Activated CD8-positive, alpha-beta memory T cell treated with anti-CD3 and anti-CD28 coated beads, Interleukin-2, amount 50 U/mL, for 24 hours (primary cell): Measurements from ENCODE around the gene EAPP.
"Not testable (repeated sequence)": the region's sequence is repeated elsewhere in the genome, so short reads cannot be mapped to it uniquely, and the experiment has no call there.

ENCODE experiments used
- DNase-seq: peaks from one replicate; pipeline ENCODE4 v3.0.0-alpha.2; 2020; ENCODE audit errors: extremely low read depth

Gene EAPP, protein sequence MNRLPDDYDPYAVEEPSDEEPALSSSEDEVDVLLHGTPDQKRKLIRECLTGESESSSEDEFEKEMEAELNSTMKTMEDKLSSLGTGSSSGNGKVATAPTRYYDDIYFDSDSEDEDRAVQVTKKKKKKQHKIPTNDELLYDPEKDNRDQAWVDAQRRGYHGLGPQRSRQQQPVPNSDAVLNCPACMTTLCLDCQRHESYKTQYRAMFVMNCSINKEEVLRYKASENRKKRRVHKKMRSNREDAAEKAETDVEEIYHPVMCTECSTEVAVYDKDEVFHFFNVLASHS

DNA sequence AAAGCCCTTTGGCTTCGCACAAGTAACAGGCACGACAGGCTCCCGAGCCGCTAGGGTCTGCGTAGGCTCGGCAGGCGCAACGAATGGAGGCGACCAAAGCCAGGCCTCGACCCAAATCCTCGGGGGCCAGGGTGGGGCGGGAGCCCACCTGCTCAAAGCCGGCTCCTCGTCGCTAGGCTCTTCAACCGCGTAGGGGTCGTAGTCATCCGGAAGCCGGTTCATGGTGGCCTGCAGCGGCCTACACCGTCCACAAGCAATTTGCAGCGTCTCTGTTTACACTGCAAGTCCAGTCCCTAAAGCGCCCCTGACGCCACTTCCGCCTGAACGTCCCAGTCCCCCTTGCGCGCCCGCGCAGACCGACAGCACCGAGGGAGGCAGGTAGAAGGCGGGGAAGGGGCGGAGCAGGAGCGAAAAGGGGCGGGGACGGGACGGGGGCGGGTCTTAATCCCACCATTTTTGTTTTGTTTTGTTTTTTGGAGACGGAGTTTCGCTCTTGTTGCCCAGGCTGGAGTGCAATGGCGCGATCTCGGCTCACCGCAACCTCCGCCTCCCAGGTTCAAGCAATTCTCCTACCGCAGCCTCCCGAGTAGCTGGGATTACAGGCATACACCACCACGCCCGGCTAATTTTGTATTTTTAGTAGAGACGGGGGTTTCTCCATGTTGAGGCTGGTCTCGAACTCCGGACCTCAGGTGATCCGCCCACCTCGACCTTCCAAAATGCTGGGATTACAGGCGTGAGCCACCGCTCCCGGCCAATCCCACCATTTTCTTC lies at the start of gene EAPP:
TSS of gene EAPP (minus strand) at position 295 of the 774 bp plus-strand sequence. CDS start at position 222, 73 bp downstream.
- peak; percentile 90 for DNase-seq

DNA sequence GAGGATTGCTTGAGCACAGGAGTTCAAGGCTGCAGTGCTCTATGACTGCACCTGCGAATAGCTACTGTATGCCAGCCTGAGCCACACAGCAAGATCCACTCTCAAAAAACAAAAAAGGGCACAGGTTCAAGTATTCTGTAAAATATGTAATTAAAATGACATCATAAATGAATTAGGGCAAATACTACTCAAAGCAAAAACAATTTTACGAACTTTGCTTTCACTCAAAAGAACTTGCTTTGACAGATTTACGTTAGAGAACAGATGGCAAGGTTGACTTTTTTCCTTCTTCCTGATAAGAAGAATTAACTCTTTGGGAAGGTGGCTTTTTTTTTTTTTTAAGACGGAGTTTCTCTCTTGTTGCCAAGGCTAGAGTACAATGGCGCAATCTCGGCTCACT lies 44.0 kb upstream of the EAPP start:
- DNase-seq, result no peak

DNA sequence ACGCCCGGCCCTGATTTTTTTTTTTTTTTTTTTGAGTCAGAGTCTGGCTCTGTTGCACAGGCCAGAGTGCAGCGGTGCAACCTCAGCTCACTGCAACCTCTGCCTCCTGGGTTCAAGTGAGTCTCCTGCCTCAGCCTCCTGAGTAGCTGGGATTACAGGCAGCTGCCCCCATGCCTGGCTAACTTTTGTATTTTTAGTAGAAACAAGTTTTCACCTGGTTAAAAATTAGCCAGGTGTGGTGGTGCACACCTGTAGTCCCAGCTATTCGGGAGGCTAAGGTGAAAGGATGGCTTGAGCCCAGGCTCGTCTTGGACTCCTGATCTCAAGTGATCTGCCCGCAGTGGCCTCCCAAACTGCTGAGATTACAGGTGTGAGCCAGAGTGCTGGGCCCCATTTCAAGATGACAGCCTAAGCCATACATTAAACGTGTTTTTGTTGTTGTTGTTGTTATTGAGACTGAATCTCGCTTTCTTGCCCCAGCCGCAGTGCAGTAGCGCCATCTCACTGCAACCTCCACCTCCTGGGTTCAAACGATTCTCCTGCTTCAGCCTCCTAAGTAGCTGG lies 42.7 kb upstream of the EAPP start:
- no peak for DNase-seq

DNA sequence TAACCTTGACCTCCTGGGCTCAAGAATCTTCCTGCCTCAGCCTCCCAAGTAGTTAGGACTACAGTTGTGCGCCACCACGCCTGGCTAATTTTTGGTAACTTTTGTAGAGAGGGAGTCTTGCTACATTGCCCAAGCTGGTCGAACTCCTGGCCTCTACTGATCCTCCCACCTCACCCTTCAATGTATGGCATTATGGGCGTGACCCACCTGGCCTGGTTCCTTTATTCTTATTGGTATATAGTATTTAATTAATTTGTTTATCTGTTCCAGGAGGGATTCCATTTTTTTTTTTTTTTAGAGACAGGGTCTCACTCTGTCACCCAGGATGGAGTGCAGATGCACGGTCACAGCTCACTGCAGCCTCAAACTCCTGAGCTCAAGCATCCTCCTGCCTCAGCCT lies 40.9 kb upstream of the EAPP start:
- DNase-seq, result no peak

DNA sequence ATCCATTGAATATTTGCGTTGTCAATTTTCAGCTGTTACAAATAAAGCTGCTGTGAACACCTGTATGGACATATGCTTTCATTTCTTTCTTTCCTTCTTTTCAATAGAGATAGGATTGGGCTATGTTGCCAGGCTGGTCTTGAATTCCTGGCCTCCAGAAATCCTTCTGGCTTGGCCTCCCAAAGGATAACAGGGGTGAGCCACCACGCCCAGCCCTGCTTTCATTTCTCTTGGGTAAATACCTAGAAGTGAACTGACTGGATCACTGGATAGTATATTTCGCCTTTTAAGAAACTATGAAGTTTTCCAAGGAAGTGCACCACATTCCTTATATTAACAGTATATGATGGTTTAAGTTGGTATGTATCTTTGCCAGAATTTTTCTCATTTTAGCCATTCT lies 32.3 kb upstream of the EAPP start:
- no peak for DNase-seq

DNA sequence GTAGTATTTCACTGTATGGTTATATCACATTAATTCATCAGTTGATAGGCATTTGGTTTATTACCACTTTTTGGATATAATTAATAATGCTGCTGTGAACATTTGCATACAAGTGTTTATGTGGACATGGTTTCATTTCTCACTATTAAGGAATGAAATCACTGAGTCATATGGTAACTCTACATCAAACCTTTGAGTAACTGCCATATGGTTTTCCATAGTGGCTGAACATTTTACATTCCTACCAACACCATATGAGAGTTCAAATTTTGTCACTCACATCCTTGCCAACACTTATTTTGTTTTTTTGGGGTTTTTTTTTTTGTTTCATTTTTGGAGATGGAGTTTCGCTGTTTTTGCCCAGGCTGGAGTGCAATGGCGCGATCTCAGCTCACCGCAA lies 30.2 kb upstream of the EAPP start:
- no peak for DNase-seq

DNA sequence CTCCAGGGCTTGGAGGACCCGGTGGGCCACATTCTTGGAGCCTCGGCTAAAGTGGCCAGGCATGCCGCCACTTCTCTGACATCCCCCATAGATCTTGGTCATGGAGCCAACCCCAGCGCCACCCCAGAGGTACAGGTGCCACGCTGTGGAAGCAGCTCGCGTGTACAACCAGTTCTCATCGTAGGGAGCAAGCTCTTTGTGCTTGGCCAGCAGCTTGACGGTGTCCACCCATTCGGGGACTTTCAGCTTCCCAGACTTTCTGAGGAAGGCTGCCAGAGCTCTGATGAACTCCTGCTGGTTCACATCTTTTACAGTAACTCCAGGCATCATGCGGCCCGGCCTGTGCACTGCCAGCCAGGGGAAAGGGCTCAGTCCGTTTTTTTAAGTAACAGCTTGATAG lies 29.3 kb upstream of the EAPP start:
- DNase-seq, result no peak

DNA sequence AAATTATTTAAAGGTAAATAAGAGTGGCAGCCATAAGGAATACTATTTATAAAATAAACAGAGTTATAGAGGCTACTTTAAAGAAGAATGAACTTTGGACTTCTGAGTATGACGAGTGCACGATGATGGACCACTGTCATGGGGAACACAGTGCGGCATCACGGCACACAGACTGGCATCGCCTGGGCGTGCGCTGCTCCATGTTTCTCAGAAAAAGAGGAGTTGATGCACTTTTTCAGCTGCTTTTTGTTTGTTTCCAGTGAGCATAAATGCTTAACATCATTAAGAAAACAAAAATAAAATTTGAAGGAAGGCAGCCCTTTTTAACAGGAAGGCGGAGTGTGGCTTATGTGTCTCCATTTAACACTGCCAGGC lies 23.3 kb upstream of the EAPP start:
- no peak for DNase-seq

DNA sequence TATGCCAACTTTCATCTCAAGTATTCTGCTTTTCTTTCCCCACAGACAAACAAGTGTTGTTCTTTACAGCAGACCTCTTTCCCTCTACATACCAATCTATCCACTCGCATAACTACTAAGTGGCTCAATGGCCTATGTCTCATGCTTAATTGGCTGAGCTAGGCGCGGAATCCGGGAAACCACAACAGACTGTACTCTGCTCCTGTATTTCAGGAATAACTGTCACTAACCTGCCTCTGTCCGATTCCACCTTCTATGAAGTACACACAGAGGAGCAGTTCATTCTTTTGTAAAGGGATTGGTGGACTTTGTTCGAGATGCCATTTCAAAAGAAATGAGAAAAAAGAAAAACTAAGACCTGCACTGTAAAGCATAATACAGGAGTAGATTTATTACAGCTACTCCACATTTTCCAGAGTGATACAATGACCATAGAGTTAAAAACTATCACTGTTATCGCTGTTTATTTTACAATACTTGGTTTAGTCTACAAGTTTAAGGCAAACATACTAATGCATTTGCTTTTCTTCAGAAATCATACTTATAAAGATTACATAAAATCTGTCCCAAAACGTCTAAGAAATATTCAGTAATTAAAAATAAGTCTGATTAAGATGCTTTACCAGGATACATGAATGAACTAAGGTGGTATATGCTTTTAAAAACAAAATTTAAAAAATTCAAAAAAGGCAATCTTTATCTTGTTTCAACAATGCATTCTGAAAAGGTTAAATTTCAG lies 22.7 kb upstream of the EAPP start:
- not testable (repeated sequence) for DNase-seq

DNA sequence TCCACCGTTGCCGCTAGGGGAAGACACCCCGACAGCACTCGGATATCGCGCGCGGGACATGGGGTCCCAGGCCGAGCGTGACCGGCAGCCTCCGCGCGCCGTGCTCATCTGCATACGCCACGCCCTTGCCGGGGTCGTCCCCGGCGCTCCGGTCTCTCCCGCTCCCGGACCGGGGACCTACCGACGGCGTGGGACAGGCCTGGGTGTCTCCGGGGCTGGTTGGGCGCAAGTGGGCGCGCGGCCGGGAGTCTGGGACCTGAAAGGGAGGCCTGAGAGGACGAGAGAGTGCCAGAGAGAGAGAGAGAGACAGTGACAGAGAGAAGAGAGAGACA lies 17.0 kb upstream of the EAPP start:
- not testable (repeated sequence) for DNase-seq

DNA sequence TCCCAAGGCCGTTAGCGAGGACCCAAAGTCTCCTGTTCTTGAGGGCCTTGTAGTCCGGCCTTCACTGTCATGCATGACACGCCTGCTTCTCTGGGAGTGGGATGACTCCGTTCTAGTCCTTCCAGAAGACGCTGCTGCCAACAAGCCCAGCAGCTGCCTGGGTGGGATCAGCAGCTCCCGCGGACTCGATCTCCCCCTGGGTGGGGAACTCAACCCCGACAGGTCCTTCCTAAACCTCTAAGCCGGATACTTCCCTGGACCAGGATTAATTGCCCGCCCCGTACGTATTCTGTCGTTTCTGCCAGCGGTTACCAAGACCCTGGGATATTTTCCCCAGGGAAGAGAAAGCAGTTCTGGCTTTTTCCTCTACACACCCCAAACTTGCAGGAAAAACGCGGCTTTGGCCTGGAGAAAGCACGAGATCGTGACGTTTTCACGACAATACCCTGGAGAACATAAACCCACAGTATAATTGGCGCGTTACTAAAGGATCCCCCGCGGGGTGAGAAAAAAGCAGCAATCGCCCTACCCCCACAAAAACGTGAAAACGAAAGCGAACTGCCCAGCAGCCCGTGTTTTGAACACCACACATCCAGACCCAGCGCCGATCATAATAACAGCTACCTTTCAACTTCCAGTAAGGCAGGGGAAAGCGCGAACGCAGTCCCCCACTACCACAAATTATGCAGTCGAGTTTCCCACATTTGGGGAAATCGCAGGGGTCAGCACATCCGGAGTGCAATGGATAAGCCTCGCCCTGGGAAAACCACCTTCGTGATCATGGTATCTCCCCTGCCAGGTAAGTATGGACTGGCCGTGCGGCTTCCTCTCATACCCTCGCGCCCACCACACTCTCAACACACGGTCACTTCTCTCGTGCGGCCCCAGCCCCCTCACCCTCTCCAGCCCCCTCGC lies 16.3 kb upstream of the EAPP start:
- DNase-seq, result not testable (repeated sequence)

DNA sequence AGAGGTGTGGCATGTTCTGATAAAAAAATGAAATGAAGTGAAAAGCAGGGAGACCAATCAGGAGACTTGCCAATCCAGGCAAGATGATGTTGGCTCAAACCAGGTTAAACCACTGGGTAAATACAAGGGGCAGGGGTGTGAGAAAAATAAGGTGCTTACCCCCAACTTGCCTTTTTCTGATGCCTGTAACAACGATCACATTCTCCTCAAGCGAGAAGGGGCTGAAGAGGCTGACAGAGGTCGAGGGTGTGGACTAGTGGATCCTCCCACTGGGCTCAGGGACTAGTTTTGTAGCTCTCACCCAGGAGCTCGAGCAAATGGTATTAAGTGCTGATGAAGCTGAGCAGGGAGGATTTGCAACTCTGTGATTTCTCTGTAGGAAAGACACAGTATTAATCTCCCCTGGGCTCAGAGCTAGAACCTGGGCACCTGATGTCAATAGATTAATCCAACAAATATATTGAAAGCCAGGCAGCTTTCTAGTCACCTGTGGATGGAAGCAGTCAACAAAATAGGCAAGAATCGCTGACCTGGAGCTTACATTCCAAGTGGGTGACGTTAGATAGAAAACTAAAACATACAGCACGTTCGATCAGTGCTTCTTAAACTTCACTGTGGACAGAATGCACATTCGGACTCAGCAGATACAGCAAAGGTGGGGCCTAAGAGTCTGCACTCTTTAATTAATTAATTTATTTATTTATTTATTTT lies 15.2 kb upstream of the EAPP start:
- DNase-seq, result no peak

DNA sequence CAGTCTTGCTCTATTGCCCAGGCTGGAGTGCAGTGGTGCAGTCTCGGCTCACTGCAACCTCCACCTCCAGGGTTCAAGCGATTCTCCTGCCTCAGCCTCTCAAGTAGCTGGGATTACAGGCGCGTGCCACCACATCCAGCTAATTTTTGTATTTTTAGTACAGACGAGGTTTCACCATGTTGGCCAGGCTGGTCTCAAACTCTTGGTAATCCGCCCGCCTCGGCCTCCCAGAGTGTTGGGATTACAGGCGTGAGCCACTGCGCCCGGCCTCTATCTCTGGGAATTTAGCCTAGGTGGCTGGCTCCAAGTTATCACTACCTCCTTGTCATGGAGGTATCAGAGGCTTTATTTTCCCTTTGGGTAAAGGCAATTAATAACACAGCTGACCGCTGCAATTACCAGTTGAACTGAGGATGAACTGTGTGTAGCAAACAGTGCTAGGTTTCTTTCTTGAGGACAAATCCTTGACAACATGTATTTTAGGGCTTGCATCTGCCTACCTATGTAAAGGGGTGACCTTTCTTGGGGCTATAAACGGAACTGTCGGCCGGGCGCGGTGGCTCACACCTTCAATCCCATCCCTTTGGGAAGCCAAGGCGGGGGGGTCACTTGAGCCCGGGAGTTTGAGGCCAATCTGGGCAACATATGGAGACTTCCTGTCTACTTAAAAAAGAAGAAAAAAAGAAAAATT lies 9.9 kb upstream of the EAPP start:
- not testable (repeated sequence) for DNase-seq

DNA sequence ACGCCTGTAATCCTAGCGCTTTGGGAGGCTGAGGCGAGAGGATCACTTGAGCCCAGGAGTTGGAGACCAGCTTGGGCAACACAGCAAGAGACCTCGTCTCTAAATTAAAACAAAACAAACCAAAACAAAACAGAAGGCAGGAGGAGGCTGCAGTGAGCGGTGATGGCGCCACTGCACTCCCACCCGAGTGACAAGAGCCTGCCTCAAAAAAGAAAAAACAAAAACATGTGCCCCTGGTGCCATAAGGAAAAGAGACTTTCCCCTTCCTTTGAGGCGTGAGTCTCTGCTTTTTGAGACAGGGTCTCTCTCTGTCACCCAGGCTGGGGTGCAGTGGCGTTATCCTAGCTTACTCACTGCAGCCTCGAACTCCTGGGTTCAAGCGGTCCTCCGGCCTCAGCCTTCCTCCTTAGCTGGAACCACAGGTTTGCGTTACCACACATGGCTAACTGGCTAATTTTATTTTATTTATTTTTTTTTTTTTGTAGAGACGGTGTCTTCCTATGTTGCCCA lies 9.0 kb upstream of the EAPP start:
- no peak for DNase-seq

DNA sequence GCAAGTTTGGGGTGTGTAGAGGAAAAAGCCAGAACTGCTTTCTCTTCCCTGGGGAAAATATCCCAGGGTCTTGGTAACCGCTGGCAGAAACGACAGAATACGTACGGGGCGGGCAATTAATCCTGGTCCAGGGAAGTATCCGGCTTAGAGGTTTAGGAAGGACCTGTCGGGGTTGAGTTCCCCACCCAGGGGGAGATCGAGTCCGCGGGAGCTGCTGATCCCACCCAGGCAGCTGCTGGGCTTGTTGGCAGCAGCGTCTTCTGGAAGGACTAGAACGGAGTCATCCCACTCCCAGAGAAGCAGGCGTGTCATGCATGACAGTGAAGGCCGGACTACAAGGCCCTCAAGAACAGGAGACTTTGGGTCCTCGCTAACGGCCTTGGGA lies 7.6 kb upstream of the EAPP start:
- DNase-seq, result not testable (repeated sequence)

DNA sequence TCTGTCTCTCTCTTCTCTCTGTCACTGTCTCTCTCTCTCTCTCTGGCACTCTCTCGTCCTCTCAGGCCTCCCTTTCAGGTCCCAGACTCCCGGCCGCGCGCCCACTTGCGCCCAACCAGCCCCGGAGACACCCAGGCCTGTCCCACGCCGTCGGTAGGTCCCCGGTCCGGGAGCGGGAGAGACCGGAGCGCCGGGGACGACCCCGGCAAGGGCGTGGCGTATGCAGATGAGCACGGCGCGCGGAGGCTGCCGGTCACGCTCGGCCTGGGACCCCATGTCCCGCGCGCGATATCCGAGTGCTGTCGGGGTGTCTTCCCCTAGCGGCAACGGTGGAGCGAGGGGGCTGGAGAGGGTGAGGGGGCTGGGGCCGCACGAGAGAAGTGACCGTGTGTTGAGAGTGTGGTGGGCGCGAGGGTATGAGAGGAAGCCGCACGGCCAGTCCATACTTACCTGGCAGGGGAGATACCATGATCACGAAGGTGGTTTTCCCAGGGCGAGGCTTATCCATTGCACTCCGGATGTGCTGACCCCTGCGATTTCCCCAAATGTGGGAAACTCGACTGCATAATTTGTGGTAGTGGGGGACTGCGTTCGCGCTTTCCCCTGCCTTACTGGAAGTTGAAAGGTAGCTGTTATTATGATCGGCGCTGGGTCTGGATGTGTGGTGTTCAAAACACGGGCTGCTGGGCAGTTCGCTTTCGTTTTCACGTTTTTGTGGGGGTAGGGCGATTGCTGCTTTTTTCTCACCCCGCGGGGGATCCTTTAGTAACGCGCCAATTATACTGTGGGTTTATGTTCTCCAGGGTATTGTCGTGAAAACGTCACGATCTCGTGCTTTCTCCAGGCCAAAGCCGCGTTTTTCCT lies 7.0 kb upstream of the EAPP start:
- not testable (repeated sequence) for DNase-seq

DNA sequence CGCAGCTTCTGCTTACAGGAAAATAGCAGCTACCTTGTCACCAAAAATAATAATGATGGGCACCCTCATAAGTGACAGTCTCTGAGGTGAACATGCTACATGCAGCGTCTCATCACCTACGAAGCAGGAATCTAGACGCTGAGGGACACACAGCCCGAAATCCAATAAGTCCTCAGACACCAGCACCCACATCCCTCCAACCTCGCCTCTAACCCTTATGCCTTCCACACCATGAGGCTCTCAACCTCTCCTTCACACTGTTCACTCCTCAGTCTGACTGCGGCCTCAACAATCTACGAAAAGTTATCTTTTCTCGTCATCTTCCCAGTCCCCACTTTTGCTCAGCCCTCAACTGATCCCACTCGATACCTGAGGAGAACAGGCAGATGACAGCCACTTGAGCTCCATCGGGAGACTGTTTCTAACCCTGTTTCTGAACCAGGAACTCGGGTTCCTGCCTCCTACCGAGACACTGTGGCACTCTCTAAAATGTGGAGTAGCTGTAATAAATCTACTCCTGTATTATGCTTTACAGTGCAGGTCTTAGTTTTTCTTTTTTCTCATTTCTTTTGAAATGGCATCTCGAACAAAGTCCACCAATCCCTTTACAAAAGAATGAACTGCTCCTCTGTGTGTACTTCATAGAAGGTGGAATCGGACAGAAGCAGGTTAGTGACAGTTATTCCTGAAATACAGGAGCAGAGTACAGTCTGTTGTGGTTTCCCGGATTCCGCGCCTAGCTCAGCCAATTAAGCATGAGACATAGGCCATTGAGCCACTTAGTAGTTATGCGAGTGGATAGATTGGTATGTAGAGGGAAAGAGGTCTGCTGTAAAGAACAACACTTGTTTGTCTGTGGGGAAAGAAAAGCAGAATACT lies 919 bp upstream of the EAPP start:
- not testable (repeated sequence) for DNase-seq

DNA sequence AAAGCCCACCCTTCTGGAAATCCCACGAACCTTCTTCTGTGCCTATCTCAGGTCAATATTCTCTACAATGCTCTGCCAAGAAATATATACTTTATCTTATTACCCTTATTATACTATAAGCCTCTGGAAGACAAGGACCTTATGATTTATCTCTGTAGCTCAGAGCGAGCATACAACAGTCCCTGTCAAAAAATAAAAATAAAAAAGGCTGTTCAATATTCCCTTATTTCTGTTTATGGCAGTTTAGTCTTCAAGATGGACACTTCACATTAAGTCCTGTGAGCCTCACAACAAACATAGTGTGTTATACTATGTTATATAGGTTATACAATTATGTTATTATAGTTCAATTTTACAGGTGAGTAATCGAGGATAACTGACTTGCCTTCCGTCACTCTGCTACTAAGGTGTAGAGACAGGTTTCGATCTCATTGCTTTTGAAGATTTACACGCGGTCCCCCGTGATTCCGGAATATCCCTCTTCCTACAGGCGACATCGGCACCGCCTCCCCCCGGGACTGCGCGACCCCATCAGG lies 562 bp downstream of the EAPP start:
- DNase-seq, result no peak
